HG02642 (cell line): Measurements from ENCODE around the gene SCGB1C2.
"Not testable (repeated sequence)": the region's sequence is repeated elsewhere in the genome, so short reads cannot be mapped to it uniquely, and the experiment has no call there.

Experiments used
- ATAC-seq: cut with Tn5 transposase; IDR thresholded peaks from one replicate; pipeline ENCODE4 v1.9.1; 2021; ENCODE audit warnings: mild to moderate bottlenecking; ENCODE audit not compliant: unreplicated experiment, poor library complexity

SCGB1C2 gene

GRCh38 chr17:165939-166338, 28.6 kb downstream of the SCGB1C2 start:
- ATAC-seq = no peak

GRCh38 chr17:168614-169013, 31.2 kb downstream of the SCGB1C2 start:
- not testable (repeated sequence) for ATAC-seq

GRCh38 chr17:170130-170670, 32.8 kb downstream of the SCGB1C2 start:
- ATAC-seq = no peak

- ATAC-seq = no peak
These were observed 34.5 kb downstream of the SCGB1C2 start for GRCh38 chr17:171871-172270.

- ATAC-seq = no peak
These were observed 35.0 kb downstream of the SCGB1C2 start for GRCh38 chr17:172401-172800.

GRCh38 chr17:173166-173911, 36.0 kb downstream of the SCGB1C2 start:
- no peak for ATAC-seq

GRCh38 chr17:177155-177554, 39.8 kb downstream of the SCGB1C2 start:
- ATAC-seq = no peak

GRCh38 chr17:177762-178161, 40.4 kb downstream of the SCGB1C2 start:
- ATAC-seq = no peak

GRCh38 chr17:178292-179065, 41.1 kb downstream of the SCGB1C2 start:
- no peak for ATAC-seq

- no peak for ATAC-seq
These were observed 41.7 kb downstream of the SCGB1C2 start for GRCh38 chr17:179066-179432.

GRCh38 chr17:179781-180380, 42.5 kb downstream of the SCGB1C2 start:
- no peak for ATAC-seq

- ATAC-seq = no peak
These were observed 43.2 kb downstream of the SCGB1C2 start for GRCh38 chr17:180381-181244.

- ATAC-seq = no peak
These were observed 44.1 kb downstream of the SCGB1C2 start, which contains the start of gene DOC2B for GRCh38 chr17:181245-182049. Gene DOC2B, minus strand, starts transcription at chr17:181650. Its CDS starts 171 bp downstream, at chr17:181479.

- no peak for ATAC-seq
These were observed 44.8 kb downstream of the SCGB1C2 start for GRCh38 chr17:182050-182751.

- ATAC-seq = no peak
These were observed 45.7 kb downstream of the SCGB1C2 start for GRCh38 chr17:183021-183420.

GRCh38 chr17:185445-186138, 48.2 kb downstream of the SCGB1C2 start:
- no peak for ATAC-seq

- ATAC-seq = no peak
These were observed 49.8 kb downstream of the SCGB1C2 start for GRCh38 chr17:187130-187529.
